Ammon's horn (tissue), 1 donor: Measurements from ENCODE around the gene SNRPB.
"Not testable (repeated sequence)": the region's sequence is repeated elsewhere in the genome, so short reads cannot be mapped to it uniquely, and the experiment has no call there.

Experiments
- DNase-seq: peaks from one replicate; pipeline ENCODE4 v3.0.0-alpha.2; 2016; ENCODE audit warnings: low spot score

SNRPB gene

DNA sequence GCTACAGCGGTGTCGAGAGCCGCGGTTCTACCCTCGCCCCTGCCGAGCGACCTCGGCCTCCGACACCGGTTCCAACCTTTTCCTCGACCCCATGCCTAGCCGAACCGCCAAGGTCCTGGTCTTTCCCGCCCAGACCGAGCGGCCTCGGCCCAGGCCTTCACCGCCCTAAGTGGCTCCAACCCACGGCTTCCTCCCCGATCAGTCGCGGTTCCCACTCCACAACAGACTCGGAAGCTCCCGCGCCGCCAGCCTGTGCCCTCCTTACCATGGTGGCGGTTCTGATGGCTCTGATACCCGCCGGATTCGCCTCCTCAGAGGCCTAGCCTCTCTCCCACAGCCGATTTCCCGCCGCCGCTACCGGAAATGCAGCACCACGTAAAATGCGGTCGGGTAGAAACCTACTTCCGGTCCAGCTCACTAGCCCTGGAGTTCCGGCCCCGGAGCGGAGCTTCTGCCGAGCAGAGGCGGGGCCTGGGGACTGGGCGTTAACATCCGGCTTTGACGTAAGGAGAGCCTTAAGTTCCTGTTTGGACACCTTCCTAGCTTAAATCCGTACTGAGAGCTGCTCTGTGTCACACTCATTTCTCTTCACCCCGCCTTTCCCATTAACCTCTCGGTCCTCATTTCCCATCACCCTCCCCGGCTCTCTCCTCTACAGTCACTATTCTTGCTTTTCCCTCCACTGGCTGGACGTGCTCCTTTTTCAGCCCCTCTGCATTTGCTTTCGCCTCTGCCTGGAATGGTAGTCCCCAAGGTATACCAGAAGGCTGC lies at the start of gene SNRPB:
Gene SNRPB, minus strand, starts transcription at position 367 of the 771 bp plus-strand sequence. Its CDS starts 99 bp downstream, at position 268.
- DNase-seq: peak; percentile 99

DNA sequence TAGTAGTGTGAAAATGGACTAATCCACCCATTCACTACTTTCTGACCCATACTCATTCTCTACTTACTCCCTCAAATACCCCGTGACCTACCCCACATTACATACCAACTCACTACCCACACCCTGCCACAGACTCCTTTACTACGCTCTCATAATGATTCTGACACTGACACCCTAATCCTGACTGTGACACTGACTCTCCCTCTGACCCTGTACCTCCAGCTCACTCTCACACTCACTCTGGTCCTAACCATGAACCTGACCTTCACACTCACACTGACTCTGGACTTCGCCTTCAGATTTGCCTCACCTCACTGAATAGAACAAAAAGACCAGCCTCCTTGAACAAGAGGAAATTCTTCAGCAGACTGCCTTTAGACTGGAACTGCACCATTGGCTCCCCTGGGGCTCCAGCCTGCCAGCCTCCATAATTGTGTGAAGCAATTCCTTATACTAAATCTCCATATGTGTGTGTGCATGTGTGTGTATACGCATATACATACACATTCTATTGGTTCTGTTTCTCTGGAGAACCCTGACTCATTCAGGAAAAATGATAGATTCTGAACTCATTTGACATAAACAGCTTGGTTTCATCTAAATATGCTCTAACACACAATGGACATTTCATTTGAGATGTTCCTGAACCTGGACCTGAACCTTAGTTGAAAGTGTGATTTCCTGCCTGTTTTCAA lies 48.7 kb upstream of the SNRPB start:
- no peak for DNase-seq

DNA sequence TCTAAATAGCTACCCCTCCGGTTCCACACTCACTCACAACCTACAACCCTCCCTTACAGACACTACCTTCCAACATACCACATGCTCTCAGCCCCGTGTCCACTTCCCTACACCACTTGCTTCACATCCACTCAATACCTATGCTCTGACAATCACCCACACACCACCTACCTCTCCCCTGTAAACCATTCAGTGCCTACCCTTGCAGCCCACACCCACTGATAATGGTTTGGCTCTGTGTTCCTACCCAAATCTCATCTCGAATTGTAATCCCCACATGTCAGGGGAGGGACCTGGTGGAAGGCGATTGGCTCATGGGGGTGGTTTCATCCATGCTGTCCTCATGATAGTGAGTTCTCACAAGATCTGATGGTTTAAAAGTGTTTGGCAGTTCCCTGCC lies 48.0 kb upstream of the SNRPB start:
- DNase-seq: no peak

DNA sequence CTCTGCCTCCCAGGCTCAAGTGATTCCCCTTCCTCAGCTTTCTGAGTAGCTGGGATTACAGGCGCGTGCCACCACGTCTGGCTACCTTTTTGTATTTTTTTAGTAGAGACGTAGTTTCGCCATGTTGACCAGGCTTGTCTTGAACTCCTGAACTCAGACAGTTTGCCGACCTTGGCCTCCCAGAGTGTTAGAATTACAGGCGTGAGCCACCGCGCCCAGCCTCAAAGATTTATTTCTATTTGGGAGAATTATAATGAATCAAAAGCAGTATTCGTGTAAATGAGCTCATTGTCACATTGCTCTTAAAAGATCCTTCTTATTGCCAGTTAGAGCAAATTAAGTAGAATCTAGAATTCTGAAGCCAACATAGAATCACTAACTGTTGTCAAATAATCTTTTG lies 47.5 kb upstream of the SNRPB start:
- DNase-seq: no peak

DNA sequence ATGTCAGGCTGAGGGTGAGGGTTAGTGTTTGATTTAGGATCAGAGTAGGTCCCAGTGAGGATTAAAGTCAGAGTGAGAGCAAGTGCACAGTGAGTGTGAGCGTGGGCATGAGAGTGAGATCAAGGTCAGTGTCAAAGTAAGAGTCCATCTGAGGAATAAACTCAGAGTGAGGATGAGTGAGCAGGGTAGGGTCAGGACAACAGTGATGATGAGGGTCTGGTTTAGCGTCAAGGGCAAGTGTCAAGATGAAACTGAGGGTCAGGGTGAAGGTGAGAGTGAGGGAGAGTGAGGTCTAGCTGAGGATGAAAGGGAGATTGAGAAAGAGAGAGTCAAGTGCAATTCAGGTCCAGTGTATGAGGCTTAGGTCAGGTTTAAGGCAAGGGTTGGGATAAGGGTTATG lies 45.8 kb upstream of the SNRPB start:
- DNase-seq: no peak

DNA sequence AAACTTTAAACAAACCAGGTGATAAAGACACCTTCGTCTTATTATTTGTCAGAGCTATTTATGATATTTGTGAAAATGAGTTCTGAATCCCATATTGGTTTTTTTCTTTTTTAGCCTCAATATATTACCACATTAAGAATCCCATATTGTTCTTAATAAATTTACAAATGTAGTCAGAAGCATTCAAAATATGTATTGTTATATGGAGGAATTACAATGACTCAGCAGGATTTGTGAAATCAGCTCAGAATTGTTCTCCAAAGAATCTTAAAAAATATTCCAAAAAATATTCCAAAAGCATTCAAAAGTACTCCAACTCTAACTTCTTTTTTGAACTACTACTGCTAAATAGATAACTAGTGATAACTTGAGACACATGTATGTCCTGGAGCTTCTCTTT lies 44.6 kb upstream of the SNRPB start:
- DNase-seq: no peak

DNA sequence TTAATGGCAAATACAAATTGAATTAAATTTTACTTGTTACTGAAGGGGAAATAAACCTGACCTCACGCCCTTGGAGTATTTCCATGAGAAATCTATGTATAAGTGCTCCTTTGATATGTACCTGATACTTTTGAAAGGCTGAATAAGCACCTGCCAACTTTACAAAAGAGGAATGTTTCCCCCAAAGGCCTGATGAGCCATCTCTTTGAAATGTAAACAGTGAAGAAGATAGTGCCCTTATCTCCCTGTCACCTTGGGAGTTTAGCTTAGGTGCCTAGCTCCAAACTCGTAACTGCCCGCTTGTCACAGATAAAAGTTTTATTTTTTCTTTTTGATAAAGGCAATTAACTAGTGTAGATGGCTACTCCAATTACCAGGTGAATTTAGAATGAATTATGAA lies 39.2 kb upstream of the SNRPB start:
- no peak for DNase-seq

DNA sequence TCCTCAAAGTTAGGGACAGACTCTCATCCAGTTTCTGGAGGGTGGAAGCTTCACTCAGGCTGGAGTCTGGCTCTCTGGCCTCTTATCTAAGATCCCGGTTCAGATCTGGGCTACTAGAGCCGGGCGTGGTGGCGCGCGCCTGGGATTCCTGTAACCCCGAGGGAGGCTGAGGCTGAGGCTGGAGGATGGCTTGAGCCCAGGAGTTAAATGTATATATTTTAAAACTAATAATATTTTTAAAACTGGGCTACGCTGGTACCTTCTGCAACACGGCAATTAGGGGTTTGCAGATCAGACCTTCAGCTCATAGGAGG lies 38.8 kb upstream of the SNRPB start:
- DNase-seq: no peak

DNA sequence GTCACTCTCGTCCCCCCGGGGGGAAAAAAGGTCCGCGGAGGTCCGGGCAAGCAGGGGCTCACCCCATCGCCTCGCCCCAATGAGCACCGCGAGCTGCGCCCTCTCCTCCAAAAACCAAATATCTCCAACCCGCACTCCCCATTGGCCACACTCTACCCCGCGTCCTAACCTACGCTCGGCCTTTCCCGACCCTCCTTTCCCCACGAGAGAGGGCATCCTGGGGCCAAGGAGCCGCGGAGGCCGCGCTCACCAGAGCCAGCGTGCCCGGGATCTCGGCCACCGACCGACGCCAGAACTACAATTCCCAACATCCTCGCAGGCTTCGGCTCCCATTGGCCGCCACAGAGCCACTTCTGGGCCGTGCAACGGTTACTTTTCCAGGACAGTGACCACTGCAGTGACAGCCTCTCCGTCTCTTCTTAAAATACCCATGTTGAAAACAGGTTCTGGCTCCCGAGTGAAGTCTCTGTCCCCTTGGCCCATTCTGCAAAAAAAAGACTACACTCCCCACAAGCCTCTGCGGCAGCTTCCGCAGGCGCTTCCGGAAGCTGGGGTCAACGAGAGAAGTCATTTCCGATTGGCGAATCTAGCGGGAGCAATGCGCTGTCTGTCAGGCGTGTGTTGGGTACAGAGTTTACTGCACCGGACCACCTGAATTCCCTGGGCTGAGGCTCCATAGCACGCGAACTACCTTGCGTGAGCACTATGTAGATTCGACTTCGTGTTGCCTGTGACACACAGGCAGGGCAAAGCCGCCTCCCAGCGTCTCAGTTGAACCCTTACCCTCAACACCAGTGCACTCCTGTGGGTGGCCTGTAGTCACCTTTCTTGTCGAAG lies 38.3 kb upstream of the SNRPB start, which contains the start of gene ZNF343:
Gene ZNF343, minus strand, starts transcription at position 285 of the 837 bp plus-strand sequence. CDS start 15,020 bp downstream, outside the sequence.
- peak; percentile 91 for DNase-seq

DNA sequence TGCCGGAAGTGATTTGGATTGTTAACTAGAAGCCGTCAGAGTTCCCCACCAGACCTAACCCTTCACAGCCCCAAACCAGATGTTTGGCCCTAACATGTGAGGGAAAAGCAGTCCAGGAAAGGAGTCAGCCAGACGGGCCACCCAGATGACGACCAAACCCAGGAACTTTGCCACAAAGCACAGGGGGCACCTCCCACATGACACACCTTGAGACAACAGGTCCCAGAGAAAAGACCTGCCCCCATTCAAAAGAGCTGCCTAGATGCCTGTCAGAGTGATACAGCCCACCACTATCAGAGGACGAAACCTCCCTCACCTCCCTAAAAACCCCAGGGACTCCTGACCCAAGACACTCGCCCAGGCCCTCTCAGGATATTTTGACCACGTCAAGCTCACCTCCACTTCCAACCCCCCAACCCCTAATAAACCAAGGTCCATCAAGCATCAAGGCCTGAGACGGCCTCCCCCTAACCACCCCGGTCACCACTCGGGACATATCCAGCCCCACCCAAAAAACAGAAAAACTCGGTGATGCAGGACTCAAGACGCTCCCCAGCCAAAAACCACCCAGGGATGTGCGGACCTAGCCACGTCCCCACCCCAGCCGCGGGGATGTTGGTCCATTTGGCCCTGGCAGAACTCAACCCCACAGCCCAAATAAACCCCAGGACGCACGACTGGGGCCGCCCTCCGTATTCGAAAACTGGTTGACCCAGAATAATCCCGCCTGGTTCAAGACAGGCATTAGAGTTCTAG lies 37.5 kb upstream of the SNRPB start:
- DNase-seq: no peak

DNA sequence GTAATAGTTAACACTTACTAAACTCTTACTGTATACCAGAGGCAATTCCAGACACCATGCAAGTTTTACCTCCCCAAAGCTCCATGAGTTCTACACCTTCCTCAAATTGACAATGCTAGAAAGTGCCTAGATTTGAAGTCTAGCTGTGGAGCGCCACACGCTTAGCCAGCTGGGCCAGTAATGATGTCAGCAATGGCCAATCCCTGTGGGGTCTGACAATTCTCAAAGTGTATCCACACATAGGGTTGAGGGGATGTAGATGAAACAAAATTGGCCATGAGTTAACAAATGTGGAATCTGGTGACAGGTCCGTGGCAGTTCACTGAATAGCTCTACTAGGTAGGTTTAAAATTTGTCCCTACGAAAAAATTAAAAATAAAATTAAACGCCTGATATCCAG lies 36.9 kb upstream of the SNRPB start:
- DNase-seq: no peak

DNA sequence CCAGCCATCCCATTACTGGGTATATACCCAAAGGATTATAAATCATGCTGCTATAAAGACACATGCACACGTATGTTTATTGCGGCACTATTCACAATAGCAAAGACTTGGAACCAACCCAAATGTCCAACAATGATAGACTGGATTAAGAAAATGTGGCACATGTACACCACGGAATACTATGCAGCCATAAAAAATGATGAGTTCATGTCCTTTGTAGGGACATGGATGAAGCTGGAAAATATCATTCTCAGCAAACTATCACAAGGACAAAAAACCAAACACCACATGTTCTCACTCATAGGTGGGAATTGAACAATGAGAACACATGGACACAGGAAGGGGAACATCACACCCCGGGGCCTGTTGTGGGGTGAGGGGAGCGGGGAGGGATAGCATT lies 35.8 kb upstream of the SNRPB start:
- not testable (repeated sequence) for DNase-seq

DNA sequence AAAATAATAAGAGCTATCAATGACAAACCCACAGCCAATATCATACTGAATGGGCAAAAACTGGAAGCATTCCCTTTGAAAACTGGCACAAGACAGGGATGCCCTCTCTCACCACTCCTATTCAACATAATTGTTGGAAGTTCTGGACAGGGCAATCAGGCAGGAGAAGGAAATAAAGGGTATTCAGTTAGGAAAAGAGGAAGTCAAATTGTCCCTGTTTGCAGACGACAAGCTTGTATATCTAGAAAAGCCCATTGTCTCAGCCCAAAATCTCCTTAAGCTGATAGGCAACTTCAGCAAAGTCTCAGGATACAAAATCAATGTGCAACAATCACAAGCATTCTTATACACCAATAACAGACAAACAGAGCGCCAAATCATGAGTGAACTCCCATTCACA lies 34.2 kb upstream of the SNRPB start:
- DNase-seq: not testable (repeated sequence)

DNA sequence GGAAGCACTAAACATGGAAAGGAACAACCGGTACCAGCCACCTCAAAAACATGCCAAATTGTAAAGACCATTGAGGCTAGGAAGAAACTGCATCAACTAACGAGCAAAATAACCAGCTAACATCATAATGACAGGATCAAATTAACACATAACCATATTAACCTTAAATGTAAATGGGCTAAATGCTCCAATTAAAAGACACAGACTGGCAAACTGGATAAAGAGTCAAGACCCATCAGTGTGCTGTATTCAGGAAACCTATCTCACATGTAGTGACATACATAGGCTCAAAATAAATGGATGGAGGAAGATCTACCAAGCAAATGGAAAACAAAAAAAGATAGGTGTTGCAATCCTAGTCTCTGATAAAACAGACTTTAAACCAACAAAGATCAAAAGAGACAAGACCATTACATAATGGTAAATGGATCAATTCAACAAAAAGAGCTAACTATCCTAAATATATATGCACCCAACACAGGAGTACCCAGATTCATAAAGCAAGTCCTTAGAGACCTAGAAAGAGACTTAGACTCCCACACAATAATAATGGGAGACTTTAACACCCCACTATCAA lies 32.3 kb upstream of the SNRPB start:
- DNase-seq: not testable (repeated sequence)

DNA sequence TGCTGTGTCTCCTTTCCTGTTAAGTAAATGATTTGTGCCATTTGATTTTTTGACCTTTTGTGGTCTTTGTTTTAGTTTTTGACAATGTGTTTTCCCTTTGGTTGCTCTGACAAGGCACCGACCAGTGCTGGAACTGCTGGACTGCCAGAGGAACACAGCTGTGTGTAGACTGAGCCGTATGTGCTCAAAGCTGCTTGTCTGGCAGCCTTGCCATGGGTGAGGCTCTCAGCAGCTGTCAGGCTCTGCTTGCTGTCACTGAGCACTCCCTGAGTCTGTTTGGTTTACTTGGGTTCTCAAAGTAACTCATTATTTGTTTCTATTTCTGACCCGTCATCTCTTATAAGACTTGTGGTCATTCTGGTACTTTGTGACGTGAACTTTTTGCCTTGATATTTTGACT lies 15.1 kb upstream of the SNRPB start:
- peak; percentile 27 for DNase-seq

DNA sequence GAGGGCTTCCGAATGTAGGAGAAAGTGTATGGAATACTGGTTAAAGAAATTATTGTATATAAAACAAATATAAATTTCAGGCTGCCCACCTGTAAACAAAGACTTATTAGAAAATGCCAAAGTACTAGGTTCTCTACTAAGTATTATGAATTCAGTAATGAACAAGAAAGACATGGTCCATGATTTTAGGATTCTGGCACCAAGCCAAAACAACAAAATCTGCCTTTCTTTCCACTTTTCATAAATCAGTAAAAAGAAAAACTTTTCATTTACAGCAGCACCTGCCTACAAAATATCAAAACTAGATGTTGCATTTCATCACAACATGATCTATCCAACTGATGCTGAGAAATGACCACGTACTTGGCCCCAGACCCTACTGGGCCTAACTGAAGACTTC lies 14.5 kb upstream of the SNRPB start:
- no peak for DNase-seq

DNA sequence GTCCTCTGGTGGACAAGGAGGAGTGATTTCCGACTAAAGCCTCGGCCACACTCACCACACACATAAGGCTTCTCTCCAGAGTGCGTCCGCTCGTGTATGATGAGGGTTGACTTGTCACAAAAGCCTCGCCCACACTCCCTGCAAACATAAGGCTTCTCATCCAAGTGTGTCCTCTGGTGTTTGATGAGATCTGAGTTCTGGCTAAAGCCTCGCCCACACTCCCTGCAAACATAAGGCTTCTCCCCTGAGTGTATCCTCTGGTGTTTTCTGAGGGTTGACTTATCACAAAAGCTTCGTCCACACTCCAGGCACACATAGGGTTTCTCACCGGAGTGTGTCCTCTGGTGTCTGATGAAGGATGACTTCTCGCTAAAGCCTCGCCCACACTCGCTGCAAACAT lies 12.9 kb upstream of the SNRPB start:
- DNase-seq: no peak

DNA sequence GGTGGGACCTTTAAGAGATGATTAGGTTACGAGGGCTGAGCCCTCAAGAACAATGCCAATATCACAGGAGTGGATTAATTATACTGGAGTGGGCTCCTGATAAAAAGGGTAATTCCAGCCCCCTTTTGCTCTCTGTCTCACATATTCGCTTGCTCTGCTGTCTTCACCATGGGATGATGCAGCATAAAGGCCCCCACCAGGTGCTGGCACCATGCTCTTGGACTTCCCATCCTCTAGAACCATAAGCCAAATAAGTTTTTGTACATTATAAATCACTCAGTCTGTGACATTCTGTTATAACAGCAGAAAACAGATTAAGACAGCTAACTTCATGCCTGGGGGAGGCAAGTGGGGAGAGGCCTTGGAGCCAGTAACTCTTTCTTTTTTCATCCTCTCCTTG lies 9.8 kb upstream of the SNRPB start:
- DNase-seq: no peak

DNA sequence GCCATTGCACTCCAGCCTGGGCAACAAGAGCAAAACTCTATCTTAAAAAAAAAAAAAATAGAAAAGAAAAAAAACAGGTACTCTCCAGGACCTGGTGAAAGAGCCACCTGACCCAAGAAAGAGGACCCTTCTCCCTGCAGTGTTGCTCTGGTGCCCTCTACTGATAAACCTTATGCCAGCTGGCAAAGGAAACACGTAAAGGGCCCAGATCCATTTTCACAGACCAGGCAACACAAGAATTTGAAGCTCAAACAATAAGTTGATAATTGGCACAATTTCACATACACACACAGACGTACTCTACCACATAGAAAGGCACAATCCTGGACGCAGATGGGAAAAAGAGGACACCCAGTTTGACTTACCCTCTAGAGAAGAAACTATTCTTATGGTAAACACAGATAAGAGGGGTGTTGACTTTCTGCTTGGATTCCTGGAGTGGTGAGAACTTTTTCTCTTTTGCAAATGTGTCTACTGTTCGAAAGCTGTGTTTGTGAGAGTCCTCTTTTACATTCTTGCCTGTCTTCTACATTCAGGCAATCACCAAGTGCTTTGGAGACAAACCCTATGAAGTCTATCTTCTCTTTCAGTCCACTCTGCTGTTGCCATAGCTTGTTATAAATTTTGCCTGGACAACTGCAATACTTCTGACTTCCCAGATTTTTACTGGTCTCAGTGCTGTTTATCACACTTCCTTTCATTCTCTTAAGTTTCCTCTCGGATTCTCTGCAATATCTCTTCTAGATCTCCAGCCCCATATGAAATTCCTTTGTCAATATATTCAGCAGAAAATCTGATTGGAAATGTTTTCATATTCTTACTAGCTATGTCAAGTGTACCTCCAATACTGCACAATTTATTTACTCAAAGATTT lies 6.4 kb upstream of the SNRPB start:
- DNase-seq: no peak

DNA sequence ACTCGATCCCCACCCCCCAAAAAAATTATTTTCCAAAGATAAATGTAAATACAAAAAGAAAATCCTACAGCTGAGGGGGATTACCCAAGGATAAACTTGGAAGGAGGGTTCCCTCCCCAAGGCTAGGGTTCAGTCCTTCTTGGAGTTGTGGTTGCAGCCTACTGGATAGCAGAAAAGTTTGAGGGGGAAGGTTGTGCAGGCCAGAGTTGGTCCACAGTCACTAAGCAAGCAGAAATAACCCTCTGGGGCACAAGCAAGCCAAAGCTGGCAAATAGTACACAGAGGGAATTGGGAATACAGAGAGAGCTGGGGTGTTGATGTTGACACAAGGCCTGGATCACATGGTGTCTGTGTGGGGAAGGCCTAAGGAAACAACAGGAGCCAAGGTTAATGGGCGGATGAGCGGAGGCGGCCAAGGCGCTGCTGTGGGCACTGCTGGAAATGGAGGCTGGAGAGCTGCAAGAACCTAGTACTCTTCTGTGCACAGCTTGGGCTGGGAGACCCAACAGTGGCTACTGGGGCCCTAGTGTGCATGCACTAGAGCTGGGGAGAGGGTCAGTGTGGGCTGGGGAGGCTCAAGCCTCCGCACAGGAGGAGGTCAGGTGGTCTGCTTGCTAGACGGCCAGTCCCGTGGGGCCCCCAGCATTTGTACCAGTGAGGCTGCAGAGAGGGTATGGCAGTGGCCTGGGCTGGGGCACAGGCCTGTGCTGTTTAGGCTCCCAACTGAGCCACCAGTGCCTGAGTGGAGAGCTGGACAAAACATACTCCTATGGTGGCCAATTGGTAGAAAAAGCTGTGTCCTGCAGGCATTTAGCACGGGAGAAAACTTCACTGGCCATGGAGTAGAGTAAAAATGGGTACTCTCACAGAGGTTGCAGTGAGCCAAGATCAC lies 5.5 kb upstream of the SNRPB start:
- DNase-seq: no peak
